WERI-Rb-1 (cell line): ENCODE results near the gene MRPL32.
A peak's percentile ranks its signal among the peaks of the same experiment; 100 is the strongest.

ENCODE experiments used
- DNase-seq: peaks from one replicate; pipeline ENCODE4 v3.0.0-alpha.2; 2020
- H3K27ac ChIP-seq: fragments of 250-450 bp; sonication (Bioruptor Pico); 2 replicates; pipeline ENCODE4 v1.5.1; 2020; ENCODE audit warnings: mild to moderate bottlenecking, moderate library complexity
- H3K27me3 ChIP-seq: fragments of 250-450 bp; sonication (Bioruptor Pico); 2 replicates; pipeline ENCODE4 v1.5.1; 2021; ENCODE audit warnings: mild to moderate bottlenecking, low read depth, moderate library complexity; ENCODE audit not compliant: insufficient read depth, severe bottlenecking
- H3K36me3 ChIP-seq: fragments of 250-450 bp; sonication (Bioruptor Pico); 2 replicates; pipeline ENCODE4 v1.5.1; 2020; ENCODE audit warnings: mild to moderate bottlenecking, moderate library complexity
- H3K4me3 ChIP-seq: 2 replicates; pipeline ENCODE4 v1.5.1; 2011; ENCODE audit warnings: low read depth, mild to moderate bottlenecking, control low read depth, low read length
- H3K9me3 ChIP-seq: fragments of 250-450 bp; sonication (Bioruptor Pico); 2 replicates; pipeline ENCODE4 v1.5.1; 2021; ENCODE audit warnings: mild to moderate bottlenecking, moderate library complexity; ENCODE audit not compliant: severe bottlenecking
- CTCF ChIP-seq: IDR thresholded peaks from 2 replicates; pipeline ENCODE4 v1.5.1; 2011; ENCODE audit warnings: low read depth, mild to moderate bottlenecking, control low read depth, inconsistent platforms, low read length

The MRPL32 gene

DNA sequence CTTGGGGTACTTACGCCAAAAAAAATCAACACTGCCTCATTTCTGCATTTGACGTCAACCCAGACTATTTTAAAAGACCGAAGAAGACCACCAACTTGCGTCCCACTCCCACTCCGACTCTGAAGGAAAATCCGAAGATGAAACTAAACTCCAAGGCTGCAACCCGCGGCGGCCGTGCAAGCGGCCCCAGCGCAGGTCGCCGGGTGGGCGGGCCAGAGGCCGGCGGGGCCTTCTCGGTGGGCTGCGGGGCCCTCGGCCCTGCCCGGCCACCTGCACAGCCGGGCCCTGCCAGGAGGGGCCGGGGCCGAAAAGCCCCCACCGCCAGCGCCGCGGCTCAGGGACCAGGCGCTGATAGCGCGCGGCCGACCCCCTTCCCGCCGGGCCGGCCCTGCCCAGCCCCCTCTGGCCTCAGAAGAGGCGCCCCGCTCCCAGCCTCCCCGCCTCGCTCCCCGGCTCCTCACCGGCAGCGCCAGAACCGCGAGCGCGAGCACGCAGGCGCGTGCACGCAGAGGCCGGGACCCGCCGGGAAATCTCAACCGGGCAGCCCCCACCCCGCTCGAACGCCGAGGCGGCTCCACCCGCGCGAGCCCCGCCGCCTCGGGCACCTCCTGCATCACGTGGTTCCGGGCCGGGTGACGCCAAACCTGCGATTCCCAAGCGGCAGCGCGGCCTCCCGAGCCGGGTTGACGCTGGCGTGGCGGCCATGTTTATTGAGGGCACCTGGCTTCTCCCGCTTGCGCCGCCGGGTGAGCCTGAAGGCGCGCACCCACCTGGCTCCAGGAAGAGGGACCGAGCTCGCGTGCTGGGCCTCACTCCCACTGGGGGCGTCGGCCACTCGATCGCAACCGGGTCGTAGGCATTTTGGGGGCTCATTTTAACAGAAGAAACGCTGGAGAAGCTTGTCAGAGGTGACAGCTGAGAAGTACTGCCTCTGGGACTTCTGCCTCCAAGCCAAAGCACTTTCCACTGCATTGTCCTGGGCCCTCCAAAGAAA is 20.4 kb upstream of the MRPL32 start, which contains the start of gene C7orf25:
TSS of gene C7orf25 (minus strand) at position 617 of the 994 bp plus-strand sequence. CDS start 1,170 bp downstream, outside the sequence.
- Histone ChIP-seq H3K9me3 (no peaks in the 10 kb centered on the region), H3K27me3 (no peaks in the 10 kb centered on the region)
- TF ChIP-seq CTCF, result no peak

DNA sequence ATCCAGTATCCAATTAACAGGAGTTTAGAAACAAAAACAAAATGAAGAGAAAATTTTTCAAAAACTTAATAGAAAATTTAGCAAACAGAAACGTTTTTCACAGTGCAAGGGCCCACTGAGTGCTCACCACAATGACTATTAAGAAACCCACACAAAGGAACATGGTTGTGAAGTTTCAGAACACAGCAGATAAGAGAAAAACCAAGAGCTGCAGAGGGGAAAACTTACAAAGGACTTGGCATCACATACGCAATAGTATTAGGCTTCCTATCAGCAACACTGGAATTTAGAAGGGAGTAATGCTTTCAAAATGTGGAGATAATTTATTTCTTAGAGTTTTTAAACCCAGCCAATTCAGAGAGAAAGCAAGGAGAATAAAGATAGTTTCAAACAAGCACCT is 18.6 kb upstream of the MRPL32 start:
- no peak overlapping the region for H3K4me3 ChIP-seq
- H3K36me3 ChIP-seq, result peaks cover 24% of the 10 kb centered on the region
- H3K9me3 ChIP-seq, result no peaks in the 10 kb centered on the region
- no peak for DNase-seq
- H3K27me3 ChIP-seq, result no peaks in the 10 kb centered on the region
- H3K27ac ChIP-seq, result no peak overlapping the region
- no peak for TF ChIP-seq CTCF

More for the DNA sequence above, 20.4 kb upstream of the MRPL32 start, which contains the start of gene C7orf25:
- peak; percentile 97 for DNase-seq
- Histone ChIP-seq H3K36me3 (peaks cover 14% of the 10 kb centered on the region), H3K27ac (peak within 1 kb of the TSS; percentile 79), H3K4me3 (peak within 1 kb of the TSS; percentile 52)

DNA sequence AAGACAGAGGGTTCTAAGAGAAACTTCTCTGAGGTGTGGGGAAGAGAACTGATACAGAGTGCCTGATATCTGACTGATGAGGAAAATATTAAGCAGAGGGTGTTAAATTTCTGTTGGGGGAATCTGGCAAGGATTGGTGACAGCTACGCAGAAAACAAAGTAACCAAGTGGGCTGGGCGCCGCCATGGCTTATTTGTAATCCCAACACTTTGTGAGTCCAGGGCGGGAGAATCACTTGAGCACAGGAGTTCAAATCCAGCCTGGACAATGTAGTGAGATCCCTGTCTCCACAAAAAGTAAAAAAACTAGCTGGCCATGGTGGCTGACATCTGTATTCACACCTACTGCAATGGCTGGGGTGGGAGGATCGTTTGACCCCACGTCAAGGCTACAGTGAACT is 18.2 kb upstream of the MRPL32 start:
- no peaks in the 10 kb centered on the region for H3K9me3 ChIP-seq
- no peaks in the 10 kb centered on the region for H3K27me3 ChIP-seq
- no peak overlapping the region for H3K27ac ChIP-seq
- H3K36me3 ChIP-seq, result peaks cover 29% of the 10 kb centered on the region
- no peak for DNase-seq
- TF ChIP-seq CTCF, result no peak
- H3K4me3 ChIP-seq, result no peak overlapping the region

GRCh38 chr7:42914421-42915045 is 17.6 kb upstream of the MRPL32 start:
- Histone ChIP-seq H3K36me3 (peaks cover 34% of the 10 kb centered on the region), H3K27ac (no peak overlapping the region), H3K4me3 (no peak overlapping the region), H3K9me3 (no peaks in the 10 kb centered on the region), H3K27me3 (no peaks in the 10 kb centered on the region)
- no peak for TF ChIP-seq CTCF
- DNase-seq, result no peak

- no peak for TF ChIP-seq CTCF
- no peaks in the 10 kb centered on the region for H3K9me3 ChIP-seq
- peaks cover 42% of the 10 kb centered on the region for H3K36me3 ChIP-seq
- H3K27me3 ChIP-seq, result no peaks in the 10 kb centered on the region
- DNase-seq, result no peak
- no peak overlapping the region for H3K27ac ChIP-seq
- H3K4me3 ChIP-seq, result no peak overlapping the region
These were observed 16.8 kb upstream of the MRPL32 start for GRCh38 chr7:42915356-42915755.
